ENCODE results near the gene UBASH3A.

Gene UBASH3A

DNA sequence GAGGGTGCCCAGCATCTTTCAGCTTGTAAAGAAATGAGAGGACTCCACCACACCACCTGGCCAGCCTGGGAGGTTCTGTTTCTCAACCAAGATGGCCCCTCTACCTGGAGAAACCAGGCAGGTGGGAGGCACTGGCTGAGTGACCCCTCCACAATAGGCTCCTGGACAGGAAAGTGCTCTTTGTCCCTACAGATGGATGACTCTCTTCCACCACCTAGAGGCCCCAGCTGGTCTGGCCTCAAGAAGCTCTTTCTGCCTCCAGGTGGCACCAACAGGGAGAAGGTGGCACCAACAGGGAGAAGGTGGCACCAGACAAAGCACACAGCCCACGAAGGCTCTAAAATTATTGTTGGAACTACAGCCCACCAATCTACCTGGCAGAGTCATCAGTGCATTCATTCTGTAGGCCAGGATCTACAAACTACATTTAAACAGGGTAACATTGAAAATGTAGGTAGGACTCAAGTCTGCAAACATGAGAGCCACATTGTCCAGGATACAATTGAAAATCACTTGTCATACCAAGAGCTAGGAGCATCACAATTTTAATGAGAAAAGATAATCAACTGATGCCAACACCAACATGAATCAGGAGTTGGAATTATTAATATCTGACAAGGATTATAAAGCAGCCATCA is 22.2 kb upstream of the UBASH3A start:
- H3K27ac ChIP-seq: no peak overlapping the region
- TF ChIP-seq CTCF (conservative IDR thresholded peaks at IDR 0.05) (peak; percentile 94), ZFX (IDR thresholded peaks at IDR 0.05) (no peak)

GRCh38 chr21:42382915-42383314 is 20.8 kb upstream of the UBASH3A start:
- no peak overlapping the region for H3K27ac ChIP-seq
- TF ChIP-seq ZFX (IDR thresholded peaks at IDR 0.05) (no peak), CTCF (conservative IDR thresholded peaks at IDR 0.05) (no peak)

- no peak overlapping the region for H3K27ac ChIP-seq
- TF ChIP-seq CTCF (conservative IDR thresholded peaks at IDR 0.05): no peak
Observed at GRCh38 chr21:42383331-42383730, 20.4 kb upstream of the UBASH3A start.

- TF ChIP-seq CTCF (conservative IDR thresholded peaks at IDR 0.05) (no peak; the same call in 1 of the 2 replicates), ZFX (IDR thresholded peaks at IDR 0.05) (no peak)
- no peak overlapping the region for H3K27ac ChIP-seq
Observed at GRCh38 chr21:42384156-42384945, 19.4 kb upstream of the UBASH3A start.

DNA sequence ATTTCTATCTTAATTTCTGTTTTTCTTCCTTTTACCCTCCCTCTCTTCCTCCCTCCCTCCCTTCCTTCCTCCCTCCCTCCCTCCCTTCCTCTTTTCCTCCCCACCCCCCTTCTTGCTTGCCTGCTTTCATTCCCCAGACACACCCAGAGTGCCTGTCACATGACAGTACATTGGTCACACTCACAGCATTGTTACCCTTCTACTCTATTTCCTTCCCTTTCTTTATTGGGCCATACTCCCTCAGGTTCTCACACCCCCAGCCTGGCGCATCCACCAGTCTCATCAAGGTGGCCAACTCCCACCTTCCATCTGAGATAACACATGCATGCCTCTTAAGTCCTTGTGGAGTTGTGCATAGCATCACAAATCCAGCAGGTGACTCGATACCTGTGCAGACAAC is 18.7 kb upstream of the UBASH3A start:
- no peak overlapping the region for H3K27ac ChIP-seq
- TF ChIP-seq ZFX (IDR thresholded peaks at IDR 0.05) (no peak), CTCF (conservative IDR thresholded peaks at IDR 0.05) (no peak)

DNA sequence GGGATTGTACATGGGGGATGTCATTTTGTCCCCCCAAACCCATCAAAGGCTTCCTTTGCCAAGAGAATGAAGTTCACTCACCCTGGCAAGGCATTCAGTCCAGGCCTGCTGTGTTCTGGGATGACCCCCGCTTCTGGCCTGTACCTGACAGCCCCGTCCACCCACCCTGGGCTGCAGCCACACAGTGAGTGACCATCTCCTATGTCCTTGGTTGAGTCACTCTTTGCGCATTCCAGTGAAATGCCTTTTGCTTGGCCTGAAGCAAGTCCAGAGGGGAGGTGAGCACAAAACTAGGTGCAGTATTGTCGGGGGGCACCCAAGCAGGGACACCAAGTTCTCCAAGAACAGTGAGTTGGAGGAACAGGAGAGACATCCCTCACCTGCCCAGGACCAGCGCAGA is 18.1 kb upstream of the UBASH3A start:
- H3K27ac ChIP-seq: no peak overlapping the region
- no peak for TF ChIP-seq ZFX (IDR thresholded peaks at IDR 0.05)
- no peak for TF ChIP-seq CTCF (conservative IDR thresholded peaks at IDR 0.05)

GRCh38 chr21:42386034-42386591 is 17.6 kb upstream of the UBASH3A start:
- H3K27ac ChIP-seq: no peak overlapping the region
- TF ChIP-seq ZFX (IDR thresholded peaks at IDR 0.05): no peak
- no peak for TF ChIP-seq CTCF (conservative IDR thresholded peaks at IDR 0.05)
